ENCODE results near the gene NCR3LG1. TPM values are rescaled to one million over a fixed set of nuclear protein-coding genes. Genes with fewer than 3 reads are reported as not detected.
A peak's percentile ranks its signal among the peaks of the same experiment; 100 is the strongest.

NCR3LG1 gene
- total and polyA plus RNA-seq, 5 donors from 2014 or later: 0.12 to 0.69 TPM; not detected in 3

- ATAC-seq (ENCODE audit: low read depth in 2 of 2): no peak
- DNase-seq: no peak
- Histone ChIP-seq H3K4me1 (ENCODE audit: control insufficient read depth, insufficient read depth, low read length, poor library complexity, severe bottlenecking) (no peaks in the 10 kb centered on the region), H3K4me3 (ENCODE audit: low read depth, low read length) (no peak overlapping the region), H3K36me3 (ENCODE audit: control insufficient read depth, insufficient read depth, low read length) (no peaks in the 10 kb centered on the region), H3K27me3 (ENCODE audit: control insufficient read depth, insufficient read depth, low read length) (no peaks in the 10 kb centered on the region), H3K9me3 (ENCODE audit: control insufficient read depth in 2 of 2, low read length in 2 of 2) (no peaks in the 10 kb centered on the region), H3K27ac (ENCODE audit: insufficient read depth, low read length, poor library complexity, severe bottlenecking) (no peak overlapping the region)
- H3K27ac Mint-ChIP-seq: peak overlapping the region in 1 of 3 donors; percentile 20
- no peak overlapping the region for H3K4me3 Mint-ChIP-seq
- H3K4me1 Mint-ChIP-seq: no peaks in the 10 kb centered on the region
- no peaks in the 10 kb centered on the region for H3K27me3 Mint-ChIP-seq
- H3K9me3 Mint-ChIP-seq: no peaks in the 10 kb centered on the region
- H3K36me3 Mint-ChIP-seq: peaks cover 7% of the 10 kb centered on the region
Observed at GRCh38 chr11:17343257-17343656, 8.3 kb upstream of the NCR3LG1 start.

DNA sequence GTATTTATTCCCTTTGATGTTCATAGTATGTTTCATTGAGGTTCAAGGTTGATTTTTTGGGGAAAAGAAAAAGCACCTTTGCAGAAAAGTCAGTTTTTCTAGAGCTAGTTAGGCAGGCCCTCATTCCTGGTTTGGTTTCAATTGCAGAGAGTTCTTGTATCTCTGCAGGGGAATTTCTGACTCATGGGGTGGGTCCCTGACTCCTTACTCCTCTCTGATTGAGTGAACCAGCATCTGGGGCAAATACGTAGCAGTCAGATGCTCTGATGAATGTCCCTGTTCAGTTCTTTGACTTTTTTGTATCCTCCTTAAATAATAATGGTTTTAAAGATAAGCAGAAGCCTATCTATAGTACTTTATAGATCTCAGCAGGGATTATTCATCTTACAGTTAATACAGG is 7.7 kb upstream of the NCR3LG1 start:
- Histone ChIP-seq H3K9me3 (ENCODE audit: control insufficient read depth in 2 of 2, low read length in 2 of 2) (no peaks in the 10 kb centered on the region), H3K27ac (ENCODE audit: insufficient read depth, low read length, poor library complexity, severe bottlenecking) (no peak overlapping the region), H3K4me3 (ENCODE audit: low read depth, low read length) (no peak overlapping the region), H3K27me3 (ENCODE audit: control insufficient read depth, insufficient read depth, low read length) (no peaks in the 10 kb centered on the region), H3K36me3 (ENCODE audit: control insufficient read depth, insufficient read depth, low read length) (no peaks in the 10 kb centered on the region), H3K4me1 (ENCODE audit: control insufficient read depth, insufficient read depth, low read length, poor library complexity, severe bottlenecking) (no peaks in the 10 kb centered on the region)
- H3K4me1 Mint-ChIP-seq: no peaks in the 10 kb centered on the region
- DNase-seq (no peak), ATAC-seq (ENCODE audit: low read depth in 2 of 2) (no peak)
- H3K9me3 Mint-ChIP-seq: no peaks in the 10 kb centered on the region
- no peaks in the 10 kb centered on the region for H3K27me3 Mint-ChIP-seq
- no peak overlapping the region for H3K27ac Mint-ChIP-seq
- no peak overlapping the region for H3K4me3 Mint-ChIP-seq
- peaks cover 7% of the 10 kb centered on the region for H3K36me3 Mint-ChIP-seq

DNA sequence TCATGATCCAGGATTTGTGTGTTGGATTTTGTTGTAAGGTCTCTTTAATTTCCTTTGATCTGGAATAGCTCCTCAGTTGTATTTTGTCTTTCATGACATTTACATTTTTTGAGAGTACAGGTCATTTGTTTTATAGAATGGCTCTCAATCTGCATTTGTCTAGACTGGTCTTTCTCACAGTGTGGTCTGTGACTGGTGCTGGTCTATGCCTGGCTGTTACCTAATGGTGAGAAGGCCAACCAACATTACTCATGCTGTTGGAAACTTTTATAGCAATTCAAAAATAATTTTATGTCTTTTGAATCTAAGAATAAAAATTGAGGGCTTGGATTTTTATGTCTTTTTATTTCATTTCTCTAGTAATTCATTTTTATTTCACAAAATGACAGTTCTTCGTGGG is 3.9 kb upstream of the NCR3LG1 start:
- Mint-ChIP-seq H3K27me3 (peaks cover 7% of the 10 kb centered on the region), H3K4me3 (no peak overlapping the region), H3K4me1 (peaks cover 1 to 14% (median 9%) of the 10 kb centered on the region in 4 donors), H3K36me3 (peaks cover 4% of the 10 kb centered on the region), H3K9me3 (peaks cover 0 to under 1% (median 0%) of the 10 kb centered on the region in 7 donors), H3K27ac (no peak overlapping the region)
- no peak overlapping the region for H3K4me3 ChIP-seq (ENCODE audit: low read depth, low read length)
- DNase-seq: no peak
- H3K9me3 ChIP-seq (ENCODE audit: control insufficient read depth in 2 of 2, low read length in 2 of 2): no peaks in the 10 kb centered on the region
- H3K27ac ChIP-seq (ENCODE audit: insufficient read depth, low read length, poor library complexity, severe bottlenecking): no peak overlapping the region
- ATAC-seq (ENCODE audit: low read depth in 2 of 2): no peak
- H3K27me3 ChIP-seq (ENCODE audit: control insufficient read depth, insufficient read depth, low read length): peaks cover 2% of the 10 kb centered on the region
- no peaks in the 10 kb centered on the region for H3K36me3 ChIP-seq (ENCODE audit: control insufficient read depth, insufficient read depth, low read length)
- H3K4me1 ChIP-seq (ENCODE audit: control insufficient read depth, insufficient read depth, low read length, poor library complexity, severe bottlenecking): peaks cover 17% of the 10 kb centered on the region

GRCh38 chr11:17350455-17351171 is 987 bp upstream of the NCR3LG1 start:
- Mint-ChIP-seq H3K4me3 (peak overlapping the region; percentile 82 to 92 (median 86)), H3K27me3 (peaks cover 31% of the 10 kb centered on the region), H3K27ac (peak overlapping the region in 2 of 3 donors; percentile 67 to 85), H3K9me3 (peaks cover 0 to 6% (median 0%) of the 10 kb centered on the region in 7 donors), H3K36me3 (no peaks in the 10 kb centered on the region), H3K4me1 (peaks cover 12 to 32% (median 23%) of the 10 kb centered on the region in 4 donors)
- peak in 1 of 3 donors; percentile 7 for DNase-seq
- Histone ChIP-seq H3K27ac (ENCODE audit: insufficient read depth, low read length, poor library complexity, severe bottlenecking) (no peak overlapping the region), H3K9me3 (ENCODE audit: control insufficient read depth in 2 of 2, low read length in 2 of 2) (no peaks in the 10 kb centered on the region), H3K36me3 (ENCODE audit: control insufficient read depth, insufficient read depth, low read length) (no peaks in the 10 kb centered on the region), H3K4me1 (ENCODE audit: control insufficient read depth, insufficient read depth, low read length, poor library complexity, severe bottlenecking) (peaks cover 37% of the 10 kb centered on the region), H3K4me3 (ENCODE audit: low read depth, low read length) (peak overlapping the region; percentile 51), H3K27me3 (ENCODE audit: control insufficient read depth, insufficient read depth, low read length) (peaks cover 11% of the 10 kb centered on the region)
- no peak for ATAC-seq (ENCODE audit: low read depth in 2 of 2)

DNA sequence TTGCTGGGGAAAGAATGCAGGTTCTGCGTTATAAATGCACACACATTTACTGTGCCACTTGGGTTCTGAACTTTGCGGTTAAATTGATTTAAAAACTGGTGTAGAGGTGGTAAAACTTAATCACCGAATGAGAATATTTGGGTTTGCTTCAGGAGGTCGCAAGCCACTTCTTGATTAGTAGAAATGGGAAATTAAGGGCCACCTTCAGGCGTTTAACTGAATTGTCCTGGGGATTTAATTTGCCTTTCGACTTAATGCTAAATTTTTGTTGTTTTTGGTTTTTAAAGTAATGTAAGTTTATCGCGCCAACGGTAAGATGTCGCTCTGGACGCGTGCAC is 459 bp upstream of the NCR3LG1 start:
- peaks cover 37% of the 10 kb centered on the region for H3K4me1 ChIP-seq (ENCODE audit: control insufficient read depth, insufficient read depth, low read length, poor library complexity, severe bottlenecking)
- DNase-seq (no peak), ATAC-seq (ENCODE audit: low read depth in 2 of 2) (no peak)
- H3K27me3 Mint-ChIP-seq: peaks cover 31% of the 10 kb centered on the region
- peaks cover 12 to 32% (median 23%) of the 10 kb centered on the region in 4 donors for H3K4me1 Mint-ChIP-seq
- H3K27ac Mint-ChIP-seq: peak overlapping the region in 2 of 3 donors; percentile 67 to 85
- H3K27me3 ChIP-seq (ENCODE audit: control insufficient read depth, insufficient read depth, low read length): peaks cover 11% of the 10 kb centered on the region
- H3K36me3 Mint-ChIP-seq: no peaks in the 10 kb centered on the region
- no peaks in the 10 kb centered on the region for H3K36me3 ChIP-seq (ENCODE audit: control insufficient read depth, insufficient read depth, low read length)
- H3K9me3 ChIP-seq (ENCODE audit: control insufficient read depth in 2 of 2, low read length in 2 of 2): no peaks in the 10 kb centered on the region
- H3K4me3 ChIP-seq (ENCODE audit: low read depth, low read length): peak overlapping the region; percentile 51
- no peak overlapping the region for H3K27ac ChIP-seq (ENCODE audit: insufficient read depth, low read length, poor library complexity, severe bottlenecking)
- H3K4me3 Mint-ChIP-seq: peak overlapping the region; percentile 82 to 92 (median 86)
- H3K9me3 Mint-ChIP-seq: peaks cover 0 to 6% (median 0%) of the 10 kb centered on the region in 7 donors

DNA sequence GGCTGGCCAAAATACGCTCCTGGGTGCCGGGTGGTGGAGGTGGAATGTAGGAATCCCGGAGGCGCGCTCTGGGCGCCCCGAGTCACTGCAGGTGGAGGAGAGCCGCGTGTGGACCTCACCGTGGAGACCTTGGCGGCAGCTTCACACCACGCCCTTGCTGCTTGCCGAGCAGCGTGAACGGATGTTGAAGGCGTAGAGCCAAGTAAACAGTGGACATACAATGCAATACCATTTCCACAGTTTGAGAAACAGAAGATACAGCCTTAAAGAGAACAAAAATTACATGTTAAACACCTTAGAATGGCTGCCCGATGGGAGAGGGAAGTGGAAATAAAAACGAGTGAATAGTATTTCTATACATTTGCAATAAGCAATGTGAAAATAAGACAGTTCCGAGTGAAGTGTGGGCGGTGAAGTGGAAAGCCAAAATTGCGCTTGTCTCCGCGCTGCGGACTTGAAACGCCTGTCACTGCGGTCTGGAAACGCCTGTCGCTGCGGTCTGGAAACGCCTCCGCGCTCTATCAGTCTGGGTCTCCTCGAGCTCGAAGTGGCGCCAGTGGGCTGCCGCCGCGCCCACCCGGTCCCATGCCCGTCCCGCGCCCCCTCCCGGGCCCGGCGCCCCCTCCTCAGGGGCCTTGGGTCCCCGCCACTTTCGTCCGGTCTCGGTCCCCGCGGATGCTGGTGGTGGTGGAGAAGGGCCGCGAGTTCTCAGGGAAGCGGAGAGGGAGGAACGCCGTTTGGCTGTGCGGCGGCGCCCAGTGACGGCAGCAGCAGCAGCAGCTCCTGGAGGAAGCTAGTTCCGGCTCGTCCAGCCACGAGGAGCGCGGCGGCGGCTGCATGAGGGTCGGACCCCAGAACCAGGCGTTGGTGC is 1.6 kb downstream of the NCR3LG1 start:
- H3K27ac ChIP-seq (ENCODE audit: insufficient read depth, low read length, poor library complexity, severe bottlenecking): no peak overlapping the region

DNA sequence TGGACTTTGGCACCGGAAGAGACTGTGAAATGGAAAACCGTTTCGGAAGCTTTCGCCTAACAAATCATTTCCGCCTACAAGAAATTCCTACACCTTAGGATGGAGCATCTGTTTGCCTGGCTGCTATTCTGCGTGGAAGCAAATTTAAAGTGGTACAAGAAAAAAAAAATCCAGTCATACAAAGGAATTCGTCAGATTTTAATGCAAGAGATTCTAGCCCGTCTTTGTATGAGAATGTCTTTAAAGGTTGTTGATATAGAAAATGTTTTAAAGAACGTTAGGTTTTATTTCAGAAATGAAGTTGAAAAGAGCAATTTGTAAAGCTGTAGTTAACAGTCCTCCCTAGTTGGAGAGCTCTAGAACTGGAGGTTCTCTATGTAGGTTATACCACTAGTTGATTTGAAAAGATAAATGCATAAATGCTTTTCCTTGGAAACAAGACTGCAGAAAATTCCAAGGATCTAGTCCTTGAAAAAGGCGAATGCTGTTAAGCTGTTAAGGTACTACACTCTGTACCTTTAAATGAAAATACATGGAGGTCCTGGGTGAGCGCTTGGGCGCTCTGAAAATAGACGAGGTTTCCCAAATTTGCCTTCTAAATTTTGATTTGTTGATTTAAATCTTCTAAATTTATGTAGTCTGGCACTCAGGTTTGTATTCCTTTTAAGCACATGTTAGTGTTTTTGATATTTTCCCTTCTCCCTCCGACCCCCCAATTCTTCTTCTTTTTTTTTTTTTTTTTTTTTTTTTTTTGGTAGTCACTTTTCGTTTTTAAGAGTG is 2.4 kb downstream of the NCR3LG1 start:
- Histone ChIP-seq H3K27ac (ENCODE audit: insufficient read depth, low read length, poor library complexity, severe bottlenecking) (no peak overlapping the region), H3K36me3 (ENCODE audit: control insufficient read depth, insufficient read depth, low read length) (no peaks in the 10 kb centered on the region), H3K4me3 (ENCODE audit: low read depth, low read length) (peak overlapping the region; percentile 75), H3K27me3 (ENCODE audit: control insufficient read depth, insufficient read depth, low read length) (peaks cover 11% of the 10 kb centered on the region), H3K4me1 (ENCODE audit: control insufficient read depth, insufficient read depth, low read length, poor library complexity, severe bottlenecking) (peaks cover 37% of the 10 kb centered on the region), H3K9me3 (ENCODE audit: control insufficient read depth in 2 of 2, low read length in 2 of 2) (no peaks in the 10 kb centered on the region)
- Mint-ChIP-seq H3K27ac (peak overlapping the region; percentile 9 to 67 (median 22)), H3K4me1 (peaks cover 12 to 32% (median 23%) of the 10 kb centered on the region in 4 donors), H3K4me3 (peak overlapping the region; percentile 85 to 93 (median 90)), H3K9me3 (peaks cover 0 to 6% (median 0%) of the 10 kb centered on the region in 7 donors), H3K27me3 (peaks cover 31% of the 10 kb centered on the region), H3K36me3 (peaks cover 1% of the 10 kb centered on the region)
- no peak for ATAC-seq (ENCODE audit: low read depth in 2 of 2)
- DNase-seq: peak in 2 of 3 donors; percentile 2 to 4

More for the DNA sequence above, 1.6 kb downstream of the NCR3LG1 start:
- H3K9me3 Mint-ChIP-seq: peaks cover 0 to 6% (median 0%) of the 10 kb centered on the region in 7 donors
- Histone ChIP-seq H3K4me3 (ENCODE audit: low read depth, low read length) (peak overlapping the region; percentile 92), H3K9me3 (ENCODE audit: control insufficient read depth in 2 of 2, low read length in 2 of 2) (no peaks in the 10 kb centered on the region), H3K4me1 (ENCODE audit: control insufficient read depth, insufficient read depth, low read length, poor library complexity, severe bottlenecking) (peaks cover 37% of the 10 kb centered on the region), H3K36me3 (ENCODE audit: control insufficient read depth, insufficient read depth, low read length) (no peaks in the 10 kb centered on the region), H3K27me3 (ENCODE audit: control insufficient read depth, insufficient read depth, low read length) (peaks cover 11% of the 10 kb centered on the region)
- H3K27me3 Mint-ChIP-seq: peaks cover 31% of the 10 kb centered on the region
- ATAC-seq (ENCODE audit: low read depth in 2 of 2) (peak in 1 of 2 donors; percentile 35), DNase-seq (peak; percentile 36 to 61 (median 36))
- no peaks in the 10 kb centered on the region for H3K36me3 Mint-ChIP-seq
- peaks cover 12 to 32% (median 23%) of the 10 kb centered on the region in 4 donors for H3K4me1 Mint-ChIP-seq
- H3K4me3 Mint-ChIP-seq: peak overlapping the region; percentile 85 to 96 (median 90)
- H3K27ac Mint-ChIP-seq: peak overlapping the region; percentile 9 to 91 (median 85)

Measured in CD4-positive, CD25-positive, alpha-beta regulatory T cell (primary cell).